Stomach (tissue), 9 donors: ENCODE measurements around the gene TP53RK. TPM values are rescaled to one million over a fixed set of nuclear protein-coding genes. Genes with fewer than 3 reads are reported as not detected.

Experiments used
- DNase-seq, 2 donors: peaks; one replicate each; pipeline versions ENCODE4 v3.0.0 to v3.0.0-alpha.2; 2013 to 2019
- H3K27ac ChIP-seq, 5 donors: fragments of 200-600 bp in 4 of 5; sonication (generic) in 4 of 5; one replicate each; pipeline ENCODE4 v1.5.1; 2013 to 2019; ENCODE audit warnings: mild to moderate bottlenecking in 1 of 5, moderate library complexity in 1 of 5
- H3K27me3 ChIP-seq, 3 donors: fragments of 200-600 bp; sonication (generic); one replicate each; pipeline ENCODE4 v1.5.1; 2017 to 2019; ENCODE audit warnings: mixed run types in 1 of 3
- H3K36me3 ChIP-seq, 4 donors: fragments of 200-600 bp; sonication (generic); 1 replicate in 3 of 4; 2 replicates in 1 of 4; pipeline ENCODE4 v1.5.1; 2016 to 2019
- H3K4me1 ChIP-seq, 4 donors: fragments of 200-600 bp; sonication (generic); one replicate each; pipeline ENCODE4 v1.5.1; 2016 to 2019
- H3K4me3 ChIP-seq, 4 donors: fragments of 200-600 bp; sonication (generic) in 3 of 4; one replicate each; pipeline ENCODE4 v1.5.1; 2016 to 2019; ENCODE audit warnings: mild to moderate bottlenecking in 1 of 4
- H3K9me3 ChIP-seq, 4 donors: fragments of 200-600 bp; sonication (generic); one replicate each; pipeline ENCODE4 v1.5.1; 2016 to 2019
- CTCF ChIP-seq, 7 experiments: fragments of 450-650 bp in 4 of 7; fragments of 200-600 bp in 3 of 7; sonication (generic) in 3 of 7; IDR thresholded peaks; one replicate each; pipeline ENCODE4 v1.5.1; 2016 to 2019; ENCODE audit warnings: antibody characterized with exemption in 7 of 7, control low read depth in 2 of 7, mild to moderate bottlenecking in 1 of 7
- EP300 ChIP-seq: sonication (generic); formaldehyde crosslinking; IDR thresholded peaks from one replicate; pipeline ENCODE4 v1.6.1; 2017; ENCODE audit warnings: antibody characterized with exemption
- POLR2A ChIP-seq, 4 donors: fragments of 450-650 bp; IDR thresholded peaks; one replicate each; pipeline ENCODE4 v1.6.1; 2016; ENCODE audit warnings: antibody characterized with exemption in 4 of 4, control low read depth in 2 of 4, mild to moderate bottlenecking in 1 of 4, moderate library complexity in 1 of 4
- POLR2AphosphoS5 ChIP-seq, 3 donors: sonication (generic); formaldehyde crosslinking; IDR thresholded peaks; one replicate each; pipeline ENCODE4 v1.6.1; 2016; ENCODE audit warnings: antibody characterized with exemption in 3 of 3
- WGBS, 5 donors: extraction: QIAGEN DNeasy Blood & Tissue Kit in 3 of 5; methylation state at CpG; one replicate each; pipeline versions ENCODE4 v1.1.5 to v1.1.7; 2013 to 2018; 5-methylcytosine and 5-hydroxymethylcytosine counted together
- intact Hi-C: fragments of 100-400 bp; cut with DNase I; formaldehyde crosslinking; loops from one replicate; pipeline ENCODE4 v1.15.1; 2023; ENCODE audit warnings: low total_unique reads
- polyA plus RNA-seq, 3 donors: library from polyadenylated mRNA; stranded (reverse); fragments of 200-250 nt; gene quantifications; one replicate each; pipeline ENCODE4 v1.2.3, GENCODE V29; 2013
- total RNA-seq, 5 donors: library from RNA; depleted of rRNA; stranded (reverse); fragments of >200 nt; gene quantifications; one replicate each; pipeline versions ENCODE4 v1.1.0 to v1.2.3, GENCODE V29; 2014 to 2016
- donor health status: healthy with polysubstance abuse.
- donor health status: Bipolar disorder and iron deficiency.
- donor health status: healthy.

TP53RK gene
- total and polyA plus RNA-seq, 8 donors: 1.8 to 64.3 (median 12.9) TPM

DNA sequence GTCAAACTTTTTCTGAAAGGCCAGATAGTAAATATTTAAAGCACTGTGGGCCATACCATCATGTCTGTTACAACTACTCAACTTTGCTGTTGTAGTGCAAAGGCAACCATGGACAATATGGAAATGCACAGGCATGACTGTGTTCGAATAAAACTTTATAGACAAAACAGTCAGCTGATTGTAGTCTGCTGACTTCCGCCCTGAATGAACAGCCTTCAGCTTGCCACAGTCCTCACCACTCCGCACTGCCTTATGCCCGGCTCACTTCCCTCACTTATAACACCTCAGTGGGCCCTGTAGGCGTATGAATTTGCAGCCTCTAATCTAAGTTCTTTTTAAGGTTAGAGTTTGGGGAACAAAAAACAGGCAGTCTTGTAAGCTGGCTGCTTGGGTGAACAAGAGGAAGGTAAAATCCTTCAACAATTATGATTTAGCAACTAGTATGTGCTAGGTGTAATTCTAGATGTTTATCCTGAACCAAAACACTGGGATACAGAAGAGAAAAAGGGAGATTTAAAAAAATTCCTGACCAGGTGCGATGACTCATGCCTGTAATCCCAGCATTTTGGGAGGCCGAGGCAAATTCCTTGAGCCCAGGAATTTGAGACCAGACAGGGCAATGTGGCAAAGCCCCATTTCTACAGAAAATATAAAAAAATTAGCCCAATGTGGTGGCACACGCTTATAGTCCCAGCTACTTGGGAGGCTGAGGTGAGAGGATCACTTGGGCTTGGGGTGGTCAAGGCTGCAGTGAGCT lies 13.4 kb upstream of the TP53RK start:
- no peak overlapping the region for H3K4me3 ChIP-seq
- H3K27me3 ChIP-seq: no peaks in the 10 kb centered on the region
- intact Hi-C loops: no loop called here
- H3K4me1 ChIP-seq: no peaks in the 10 kb centered on the region
- no peak for DNase-seq
- 90 to 97% (median 91%) methylated on average over 8 of the region's 8 CpGs for WGBS, 5 donors
- TF ChIP-seq POLR2AphosphoS5 (IDR thresholded peaks at IDR 0.05): no peak
- TF ChIP-seq POLR2A (IDR thresholded peaks at IDR 0.05): no peak
- TF ChIP-seq CTCF (IDR thresholded peaks at IDR 0.05): no peak
- no peak for TF ChIP-seq EP300
- no peaks in the 10 kb centered on the region for H3K36me3 ChIP-seq
- no peak overlapping the region for H3K27ac ChIP-seq
- H3K9me3 ChIP-seq: peaks cover 0 to 8% (median 2%) of the 10 kb centered on the region in 4 donors

- H3K4me1 ChIP-seq: no peaks in the 10 kb centered on the region
- no peak overlapping the region for H3K4me3 ChIP-seq
- DNase-seq: no peak
- TF ChIP-seq POLR2AphosphoS5 (IDR thresholded peaks at IDR 0.05) (no peak), EP300 (no peak)
- intact Hi-C loops: no loop called here
- H3K9me3 ChIP-seq: peaks cover 0 to 8% (median 2%) of the 10 kb centered on the region in 4 donors
- no peak overlapping the region for H3K27ac ChIP-seq
- peaks cover 0 to 4% (median 0%) of the 10 kb centered on the region in 3 donors for H3K27me3 ChIP-seq
- no peaks in the 10 kb centered on the region for H3K36me3 ChIP-seq
- 81 to 86% (median 82%) methylated on average over 5 of the region's 5 CpGs for WGBS, 5 donors
Measured at GRCh38 chr20:46701986-46702385, 12.7 kb upstream of the TP53RK start.

GRCh38 chr20:46701556-46701955 lies 12.3 kb upstream of the TP53RK start:
- Histone ChIP-seq H3K9me3 (peaks cover 0 to 4% (median 2%) of the 10 kb centered on the region in 4 donors), H3K27me3 (peaks cover 0 to 7% (median 0%) of the 10 kb centered on the region in 3 donors), H3K27ac (no peak overlapping the region), H3K4me1 (no peaks in the 10 kb centered on the region), H3K4me3 (no peak overlapping the region), H3K36me3 (no peaks in the 10 kb centered on the region)
- intact Hi-C loops: no loop called here
- TF ChIP-seq CTCF (IDR thresholded peaks at IDR 0.05): no peak
- no peak for TF ChIP-seq POLR2A (IDR thresholded peaks at IDR 0.05)
- TF ChIP-seq POLR2AphosphoS5 (IDR thresholded peaks at IDR 0.05): no peak
- no peak for TF ChIP-seq EP300
- WGBS, 5 donors: 72 to 76% (median 75%) methylated on average over 4 of the region's 4 CpGs
- DNase-seq: no peak

- 75 to 83% (median 79%) methylated on average over 2 of the region's 2 CpGs for WGBS, 5 donors
- TF ChIP-seq POLR2AphosphoS5 (IDR thresholded peaks at IDR 0.05) (no peak), EP300 (no peak), POLR2A (IDR thresholded peaks at IDR 0.05) (no peak), CTCF (IDR thresholded peaks at IDR 0.05) (no peak)
- no peaks in the 10 kb centered on the region for H3K36me3 ChIP-seq
- intact Hi-C loops: no loop called here
- DNase-seq: no peak
- H3K9me3 ChIP-seq: no peaks in the 10 kb centered on the region
- peaks cover 0 to 7% (median 0%) of the 10 kb centered on the region in 3 donors for H3K27me3 ChIP-seq
- H3K4me3 ChIP-seq: no peak overlapping the region
- H3K4me1 ChIP-seq: no peaks in the 10 kb centered on the region
- no peak overlapping the region for H3K27ac ChIP-seq
Measured at GRCh38 chr20:46701057-46701456, 11.8 kb upstream of the TP53RK start.

DNA sequence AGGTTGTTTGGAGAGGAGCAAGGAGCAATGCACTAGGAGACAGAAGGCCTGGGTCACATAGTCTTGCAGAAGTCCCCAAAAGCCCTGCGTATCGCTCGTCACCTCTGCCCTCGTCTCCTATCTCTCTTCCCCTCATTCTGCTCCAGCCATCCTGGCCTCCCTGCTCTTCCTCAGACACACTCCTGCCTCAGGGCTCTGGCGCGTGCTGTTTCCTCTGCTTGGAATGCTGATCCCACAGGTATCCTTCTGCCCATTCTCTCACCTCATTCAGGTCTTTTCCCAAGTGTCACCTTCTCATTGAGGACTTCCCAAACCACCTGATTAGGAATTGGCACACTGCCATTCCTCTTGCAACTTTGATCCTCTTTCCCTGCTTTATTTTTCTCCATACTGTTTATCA lies 11.2 kb upstream of the TP53RK start:
- Histone ChIP-seq H3K27me3 (peaks cover 0 to 7% (median 0%) of the 10 kb centered on the region in 3 donors), H3K9me3 (no peaks in the 10 kb centered on the region), H3K27ac (no peak overlapping the region), H3K36me3 (no peaks in the 10 kb centered on the region), H3K4me1 (no peaks in the 10 kb centered on the region), H3K4me3 (no peak overlapping the region)
- 68 to 90% (median 86%) methylated on average over 6 of the region's 6 CpGs for WGBS, 5 donors
- no peak for TF ChIP-seq CTCF (IDR thresholded peaks at IDR 0.05)
- no peak for TF ChIP-seq POLR2AphosphoS5 (IDR thresholded peaks at IDR 0.05)
- TF ChIP-seq EP300: no peak
- no peak for TF ChIP-seq POLR2A (IDR thresholded peaks at IDR 0.05)
- intact Hi-C loops: no loop called here
- no peak for DNase-seq
